HG02970 (cell line): Measurements from ENCODE around the gene RIMKLB.
A peak's percentile ranks its signal among the peaks of the same experiment; 100 is the strongest.
"Not testable (repeated sequence)": the region's sequence is repeated elsewhere in the genome, so short reads cannot be mapped to it uniquely, and the experiment has no call there.

ENCODE experiments used
- ATAC-seq: cut with Tn5 transposase; IDR thresholded peaks from one replicate; pipeline ENCODE4 v1.9.1; 2021; ENCODE audit warnings: mild to moderate bottlenecking, moderate library complexity, moderate number of reproducible peaks; ENCODE audit not compliant: unreplicated experiment, low FRiP score

RIMKLB gene

GRCh38 chr12:8689681-8690080, 8.1 kb upstream of the RIMKLB start:
- no peak for ATAC-seq

- no peak for ATAC-seq
Observed at GRCh38 chr12:8692573-8692972, 5.2 kb upstream of the RIMKLB start.

- ATAC-seq = no peak
Observed at GRCh38 chr12:8695116-8695515, 2.7 kb upstream of the RIMKLB start.

- no peak for ATAC-seq
Observed at GRCh38 chr12:8696442-8697090, 1.2 kb upstream of the RIMKLB start.

- ATAC-seq = peak; percentile 22
Observed at GRCh38 chr12:8697120-8697475, 693 bp upstream of the RIMKLB start.

- peak; percentile 21 for ATAC-seq
Observed at GRCh38 chr12:8698132-8698851, 501 bp downstream of the RIMKLB start.

GRCh38 chr12:8698879-8699278, 1.1 kb downstream of the RIMKLB start:
- ATAC-seq = no peak

- ATAC-seq = no peak
Observed at GRCh38 chr12:8699714-8700113, 1.9 kb downstream of the RIMKLB start.

GRCh38 chr12:8701046-8701660, 3.4 kb downstream of the RIMKLB start:
- ATAC-seq = no peak

GRCh38 chr12:8702159-8702558, 4.4 kb downstream of the RIMKLB start:
- ATAC-seq = no peak

- no peak for ATAC-seq
Observed at GRCh38 chr12:8709124-8709830, 11.5 kb downstream of the RIMKLB start.

GRCh38 chr12:8712572-8712971, 14.8 kb downstream of the RIMKLB start:
- ATAC-seq = no peak

- no peak for ATAC-seq
Observed at GRCh38 chr12:8722286-8722800, 24.6 kb downstream of the RIMKLB start.

- ATAC-seq = no peak
Observed at GRCh38 chr12:8734873-8735381, 37.1 kb downstream of the RIMKLB start.

GRCh38 chr12:8742501-8742900, 44.7 kb downstream of the RIMKLB start:
- no peak for ATAC-seq

- not testable (repeated sequence) for ATAC-seq
Observed at GRCh38 chr12:8743121-8743520, 45.3 kb downstream of the RIMKLB start.

GRCh38 chr12:8745631-8746030, 47.8 kb downstream of the RIMKLB start:
- not testable (repeated sequence) for ATAC-seq

- no peak for ATAC-seq
Observed at GRCh38 chr12:8746046-8746445, 48.3 kb downstream of the RIMKLB start.

- ATAC-seq = not testable (repeated sequence)
Observed at GRCh38 chr12:8760076-8760475, 62.3 kb downstream of the RIMKLB start.

GRCh38 chr12:8762701-8763100, 64.9 kb downstream of the RIMKLB start:
- not testable (repeated sequence) for ATAC-seq

GRCh38 chr12:8766121-8766520, 68.3 kb downstream of the RIMKLB start:
- not testable (repeated sequence) for ATAC-seq
